ENCODE data around the gene NEO1.

DNA sequence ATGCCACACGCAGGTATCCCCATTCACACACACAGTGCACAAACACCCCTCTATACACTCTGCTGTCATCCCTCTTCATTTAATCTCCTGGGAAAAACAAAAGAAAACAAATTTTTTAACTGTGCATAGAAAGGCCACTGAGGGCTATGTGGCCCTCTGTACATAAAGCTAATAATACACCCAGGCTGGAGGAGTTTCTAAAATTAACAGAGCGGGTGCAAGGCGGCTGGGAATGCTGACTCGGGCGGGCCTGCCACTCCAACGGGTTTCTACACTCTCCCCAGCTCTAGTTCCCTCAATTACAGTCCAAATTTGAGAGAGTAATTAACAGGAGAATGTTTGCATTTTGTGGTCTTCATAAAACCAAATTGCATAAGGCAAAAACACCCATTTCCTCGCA lies 293.4 kb downstream of the NEO1 start:
- TF ChIP-seq EZH2 (IDR thresholded peaks at IDR 0.05; ENCODE audit: borderline replicate concordance, insufficient read depth, low read length, poor library complexity, severe bottlenecking) = no peak
- TF ChIP-seq REST (IDR thresholded peaks at IDR 0.05; ENCODE audit: borderline replicate concordance) = no peak
- TF ChIP-seq, protein P1, sequence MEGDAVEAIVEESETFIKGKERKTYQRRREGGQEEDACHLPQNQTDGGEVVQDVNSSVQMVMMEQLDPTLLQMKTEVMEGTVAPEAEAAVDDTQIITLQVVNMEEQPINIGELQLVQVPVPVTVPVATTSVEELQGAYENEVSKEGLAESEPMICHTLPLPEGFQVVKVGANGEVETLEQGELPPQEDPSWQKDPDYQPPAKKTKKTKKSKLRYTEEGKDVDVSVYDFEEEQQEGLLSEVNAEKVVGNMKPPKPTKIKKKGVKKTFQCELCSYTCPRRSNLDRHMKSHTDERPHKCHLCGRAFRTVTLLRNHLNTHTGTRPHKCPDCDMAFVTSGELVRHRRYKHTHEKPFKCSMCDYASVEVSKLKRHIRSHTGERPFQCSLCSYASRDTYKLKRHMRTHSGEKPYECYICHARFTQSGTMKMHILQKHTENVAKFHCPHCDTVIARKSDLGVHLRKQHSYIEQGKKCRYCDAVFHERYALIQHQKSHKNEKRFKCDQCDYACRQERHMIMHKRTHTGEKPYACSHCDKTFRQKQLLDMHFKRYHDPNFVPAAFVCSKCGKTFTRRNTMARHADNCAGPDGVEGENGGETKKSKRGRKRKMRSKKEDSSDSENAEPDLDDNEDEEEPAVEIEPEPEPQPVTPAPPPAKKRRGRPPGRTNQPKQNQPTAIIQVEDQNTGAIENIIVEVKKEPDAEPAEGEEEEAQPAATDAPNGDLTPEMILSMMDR (IDR thresholded peaks at IDR 0.05; ENCODE audit: poor library complexity, severe bottlenecking) = no peak

All from neural cell (in vitro differentiated cells).